COLO668 (cell line): Measurements from ENCODE around the gene ZNF213.

Source experiments
- DNase-seq: peaks from one replicate; lab custom pipeline; 2025; ENCODE audit not compliant: unreplicated experiment; lab: John Stamatoyannopoulos, UW

Gene ZNF213

DNA sequence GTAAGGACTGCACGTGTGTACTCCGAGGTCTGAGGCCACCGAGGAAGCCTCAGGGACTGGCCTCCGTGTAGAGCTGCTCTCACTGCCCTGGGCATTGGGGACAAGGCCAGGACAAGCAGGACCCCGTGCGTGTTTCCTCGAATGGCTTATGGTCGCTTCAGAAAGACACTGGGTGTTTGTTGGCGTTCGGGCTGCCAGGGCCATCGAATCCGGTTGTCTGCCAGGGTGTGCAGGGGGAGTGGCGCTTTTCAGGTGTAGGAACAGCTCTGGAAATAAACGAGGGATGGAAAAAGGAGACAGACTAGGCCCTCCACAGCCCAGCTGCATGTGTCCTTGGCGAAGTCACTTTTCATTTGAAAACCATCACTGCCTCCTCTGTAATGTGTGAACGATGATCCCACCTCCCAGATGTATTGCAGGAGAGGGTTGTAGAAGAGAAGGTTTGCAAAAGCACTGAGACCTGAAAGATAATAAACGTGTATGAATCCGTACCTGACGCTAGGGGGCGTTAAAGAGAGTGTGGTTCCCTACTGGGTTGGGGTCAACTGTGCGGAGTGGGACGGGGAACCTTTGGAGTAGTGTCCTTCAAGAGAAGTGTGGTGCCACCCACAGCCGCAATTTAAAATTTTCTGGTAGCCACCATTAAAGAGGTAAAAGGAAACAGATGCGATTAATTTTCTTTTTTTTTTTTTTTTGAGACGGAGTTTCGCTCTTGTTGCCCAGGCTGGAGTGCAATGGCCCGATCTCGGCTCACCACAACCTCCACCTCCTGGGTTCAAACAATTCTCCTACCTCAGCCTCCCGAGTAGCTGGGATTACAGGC is 33.6 kb upstream of the ZNF213 start:
- DNase-seq, result peak; percentile 17

DNA sequence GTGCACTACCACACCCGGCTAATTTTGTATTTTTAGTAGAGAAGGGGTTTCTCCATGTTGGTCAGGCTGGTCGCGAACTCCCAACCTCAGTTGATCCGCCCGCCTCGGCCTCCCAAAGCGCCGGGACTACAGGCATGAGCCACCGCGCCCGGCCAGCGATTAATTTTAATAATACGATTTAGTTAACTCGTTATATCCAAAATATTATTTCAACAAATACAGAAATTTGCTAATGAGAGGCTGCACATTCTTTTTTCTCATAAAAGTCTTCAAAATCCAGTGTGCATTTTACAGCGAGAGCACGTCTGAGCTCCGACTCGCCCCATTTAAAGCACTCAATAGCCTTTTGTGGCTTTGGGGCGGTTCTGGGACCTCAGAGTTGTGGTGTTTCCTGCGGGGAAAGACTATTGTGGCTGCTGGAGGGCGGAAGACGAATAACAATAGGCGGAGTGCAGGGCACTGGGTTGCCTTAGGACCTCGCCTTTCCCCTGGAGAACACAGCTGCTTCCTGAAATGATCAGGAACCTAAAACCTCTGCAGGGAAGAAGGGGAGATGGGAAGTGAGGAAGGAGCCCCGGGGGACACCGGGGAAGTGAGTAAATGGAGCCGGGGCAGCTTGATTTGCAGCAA is 32.9 kb upstream of the ZNF213 start:
- no peak for DNase-seq

DNA sequence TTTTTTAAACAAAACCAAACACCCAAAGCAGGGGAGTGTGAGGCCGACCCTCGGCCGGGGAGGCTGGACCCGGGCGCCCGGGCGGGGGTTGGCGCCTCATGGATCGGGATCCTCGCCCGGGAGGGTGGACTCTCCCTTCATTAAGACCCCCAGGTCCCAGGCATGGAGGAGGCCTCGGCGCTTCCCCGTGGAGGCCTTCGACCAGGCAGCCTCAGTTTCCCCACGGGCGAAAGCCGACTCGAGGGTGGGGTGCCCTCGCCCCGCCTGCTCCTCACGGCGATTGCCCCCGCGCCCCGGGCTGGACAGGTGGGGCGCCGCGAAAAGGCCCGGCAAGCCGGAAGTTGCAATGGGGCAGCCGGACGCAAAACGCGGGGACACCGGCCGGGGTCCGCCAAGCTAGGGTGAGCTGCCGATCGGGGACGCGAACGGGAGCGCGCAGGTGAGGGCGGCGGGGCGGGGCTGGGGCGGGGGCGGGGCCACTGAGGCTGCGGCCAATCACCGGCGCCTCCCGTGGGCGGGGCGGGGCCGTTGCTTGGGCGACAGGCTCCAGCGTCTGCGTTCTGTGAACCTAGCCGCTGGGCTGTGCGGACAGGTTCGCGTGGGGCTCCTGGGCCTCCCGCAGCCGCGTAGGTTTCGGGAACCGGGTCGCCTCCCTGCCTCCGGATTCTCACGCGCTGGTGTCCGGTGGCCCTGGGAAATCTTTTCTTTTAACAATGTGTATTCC is 28.5 kb upstream of the ZNF213 start:
- DNase-seq, result peak; percentile 96

DNA sequence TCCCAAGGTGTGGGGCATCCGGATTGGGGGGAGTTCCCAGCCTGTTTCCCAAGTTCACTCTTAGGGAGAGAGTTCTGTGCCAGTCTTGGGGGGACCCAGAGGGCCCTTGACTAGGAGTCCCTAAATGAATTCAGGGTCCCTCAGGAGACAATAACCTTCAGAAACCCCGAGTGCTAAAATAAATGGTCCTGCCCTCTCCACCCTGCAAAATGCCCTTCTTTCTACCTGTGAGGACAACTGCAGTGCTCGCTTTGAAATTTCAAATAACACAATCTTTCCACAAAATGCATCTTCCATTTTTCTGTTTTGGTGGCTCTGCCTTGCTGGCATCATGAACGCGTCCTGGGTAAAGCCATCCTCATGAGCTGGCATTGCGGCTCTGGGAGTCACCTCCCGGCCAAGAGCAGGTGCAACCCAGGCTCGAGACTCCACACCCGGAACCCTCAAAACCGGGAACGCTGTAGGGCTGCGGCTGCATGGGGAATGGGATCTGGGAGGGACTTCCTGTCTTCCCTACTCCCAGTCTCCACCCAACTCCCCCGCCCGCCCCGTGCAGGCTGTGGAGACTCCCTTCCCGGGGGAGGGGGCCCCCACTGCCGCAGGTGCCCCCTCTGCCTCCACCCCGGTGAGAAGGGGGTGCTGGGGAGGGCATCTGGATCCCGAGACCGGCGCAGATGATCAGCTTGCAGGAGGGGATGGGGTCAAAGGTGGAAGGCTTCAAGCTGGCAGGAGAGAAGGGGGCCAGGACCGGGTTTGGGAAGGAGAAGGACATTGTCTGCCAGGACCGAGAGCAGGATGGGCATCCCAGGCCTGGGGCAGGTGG is 22.6 kb upstream of the ZNF213 start, which contains the start of gene ZNF205:
ZNF205 (plus strand) TSS at position 529 of the 823 bp plus-strand sequence. CDS start 845 bp downstream, outside the sequence.
- DNase-seq, result peak; percentile 89

- no peak for DNase-seq
Observed at GRCh38 chr16:3112881-3113574, 21.8 kb upstream of the ZNF213 start.

DNA sequence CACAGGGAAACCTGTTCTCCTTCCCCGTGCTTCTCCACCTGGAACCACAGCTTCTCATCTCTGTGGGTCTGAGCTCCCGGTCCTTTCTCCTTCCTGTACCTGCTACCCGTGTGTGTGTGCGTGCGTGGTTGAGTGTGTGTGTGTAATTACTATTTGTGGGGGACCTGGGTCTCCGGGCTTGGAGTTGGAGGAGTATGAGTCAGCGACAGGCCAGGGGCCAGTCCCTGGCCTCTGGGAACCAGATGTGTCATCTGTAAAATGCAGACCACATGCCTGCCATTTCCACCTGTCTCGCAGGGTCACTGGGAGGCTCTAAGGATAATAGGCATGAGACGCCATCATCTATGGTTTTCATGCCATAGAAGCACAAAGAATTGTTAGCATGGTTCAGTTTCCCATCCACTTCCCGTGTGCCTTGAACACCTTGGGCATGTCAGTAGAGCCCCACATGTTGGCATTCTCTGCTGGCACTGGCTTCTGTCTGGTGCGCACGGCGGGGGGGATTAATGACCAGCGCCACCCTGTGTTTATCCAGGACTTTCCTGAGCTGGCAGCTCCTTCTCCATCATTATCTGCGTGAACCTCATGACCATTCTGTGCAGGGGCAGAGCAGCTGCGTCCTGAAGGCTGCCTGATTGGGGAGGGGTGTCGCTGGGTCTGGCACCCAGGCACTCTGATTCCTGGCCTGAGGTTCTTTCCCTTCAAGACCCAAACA is 20.9 kb upstream of the ZNF213 start:
- DNase-seq, result peak; percentile 15

- DNase-seq, result no peak
Observed at GRCh38 chr16:3115003-3115402, 19.8 kb upstream of the ZNF213 start.

- DNase-seq, result no peak
Observed at GRCh38 chr16:3115561-3115960, 19.3 kb upstream of the ZNF213 start.

DNA sequence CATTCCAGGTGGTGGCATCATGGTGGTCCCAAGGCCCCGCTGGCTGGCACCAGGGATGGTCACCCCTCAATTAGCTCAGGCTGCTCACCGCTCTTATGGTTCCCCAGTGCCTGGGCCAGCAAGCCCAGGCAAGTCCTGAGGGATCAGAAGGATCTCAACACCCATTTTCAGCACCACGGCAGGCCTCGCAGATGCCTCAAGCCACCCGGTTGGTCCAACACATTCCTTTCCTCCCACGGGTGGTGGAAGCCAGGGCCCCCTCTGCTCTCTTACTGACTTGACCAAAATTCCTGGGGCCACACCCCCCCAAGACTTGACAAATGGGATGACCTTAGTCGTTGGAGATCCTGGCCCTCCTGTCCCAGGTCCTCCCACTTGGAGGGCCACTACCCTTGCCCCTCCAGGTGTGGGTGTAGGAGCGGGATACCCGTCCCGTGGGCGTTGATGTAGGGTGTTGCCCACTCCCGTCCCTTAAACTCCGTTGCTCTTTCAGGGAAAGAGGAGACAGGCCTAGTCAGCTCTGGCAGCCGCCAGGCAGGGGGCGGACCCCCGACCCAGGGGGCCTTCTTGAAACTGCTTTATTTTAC is 16.5 kb upstream of the ZNF213 start:
- no peak for DNase-seq

DNA sequence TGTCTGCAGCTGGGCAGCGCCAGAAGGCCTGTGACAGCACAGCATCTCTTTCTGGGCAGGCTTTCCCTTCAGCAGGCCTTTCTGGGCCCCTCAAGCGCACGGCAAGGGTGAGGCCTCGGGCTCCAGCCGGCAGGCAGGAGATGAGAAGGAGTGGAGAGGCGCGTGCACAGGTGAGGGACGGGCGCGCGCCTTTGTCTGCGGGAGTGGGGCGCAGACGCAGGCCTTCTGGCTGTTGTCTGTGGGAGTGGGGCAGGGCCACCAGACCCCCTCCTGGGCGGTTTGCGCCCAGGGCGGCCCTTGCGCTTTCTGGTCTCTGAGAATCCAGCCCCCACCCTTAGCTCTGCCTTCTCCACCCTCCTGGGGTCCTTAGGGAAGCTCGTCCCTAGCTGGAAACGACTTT is 16.0 kb upstream of the ZNF213 start:
- no peak for DNase-seq

DNA sequence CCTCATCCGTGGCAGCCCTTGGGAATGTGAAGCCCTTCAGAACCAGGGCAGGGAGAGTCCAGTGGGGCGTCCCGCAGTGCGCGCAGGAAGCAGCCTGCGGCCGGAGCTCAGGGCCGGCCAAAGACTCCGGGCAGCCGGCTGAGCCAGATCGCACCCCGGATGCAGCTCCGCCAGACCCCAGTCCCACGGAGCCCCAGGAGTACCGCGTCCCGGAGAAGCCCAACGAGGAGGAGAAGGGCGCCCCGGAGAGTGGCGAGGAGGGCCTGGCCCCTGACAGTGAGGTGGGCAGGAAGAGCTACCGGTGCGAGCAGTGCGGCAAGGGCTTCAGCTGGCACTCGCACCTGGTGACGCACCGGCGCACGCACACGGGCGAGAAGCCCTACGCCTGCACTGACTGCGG is 15.5 kb upstream of the ZNF213 start:
- DNase-seq, result no peak

DNA sequence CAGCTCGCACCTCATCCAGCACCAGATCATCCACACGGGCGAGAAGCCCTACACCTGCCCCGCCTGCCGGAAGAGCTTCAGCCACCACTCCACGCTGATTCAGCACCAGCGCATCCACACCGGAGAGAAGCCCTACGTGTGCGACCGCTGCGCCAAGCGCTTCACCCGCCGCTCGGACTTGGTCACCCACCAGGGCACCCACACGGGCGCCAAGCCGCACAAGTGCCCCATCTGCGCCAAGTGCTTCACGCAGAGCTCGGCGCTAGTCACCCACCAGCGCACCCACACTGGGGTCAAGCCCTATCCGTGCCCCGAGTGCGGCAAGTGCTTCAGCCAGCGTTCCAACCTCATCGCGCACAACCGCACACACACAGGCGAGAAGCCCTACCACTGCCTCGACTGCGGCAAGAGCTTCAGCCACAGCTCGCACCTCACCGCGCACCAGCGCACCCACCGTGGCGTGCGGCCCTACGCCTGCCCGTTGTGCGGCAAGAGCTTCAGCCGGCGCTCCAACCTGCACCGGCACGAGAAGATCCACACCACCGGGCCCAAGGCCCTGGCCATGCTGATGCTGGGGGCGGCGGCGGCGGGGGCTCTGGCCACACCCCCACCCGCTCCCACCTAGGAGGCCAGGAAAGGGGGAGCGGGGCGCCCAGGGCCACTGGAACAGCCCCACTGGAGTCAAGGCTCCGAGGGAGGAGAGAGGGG is 15.0 kb upstream of the ZNF213 start:
- no peak for DNase-seq

GRCh38 chr16:3120435-3120834 is 14.4 kb upstream of the ZNF213 start:
- DNase-seq, result no peak

DNA sequence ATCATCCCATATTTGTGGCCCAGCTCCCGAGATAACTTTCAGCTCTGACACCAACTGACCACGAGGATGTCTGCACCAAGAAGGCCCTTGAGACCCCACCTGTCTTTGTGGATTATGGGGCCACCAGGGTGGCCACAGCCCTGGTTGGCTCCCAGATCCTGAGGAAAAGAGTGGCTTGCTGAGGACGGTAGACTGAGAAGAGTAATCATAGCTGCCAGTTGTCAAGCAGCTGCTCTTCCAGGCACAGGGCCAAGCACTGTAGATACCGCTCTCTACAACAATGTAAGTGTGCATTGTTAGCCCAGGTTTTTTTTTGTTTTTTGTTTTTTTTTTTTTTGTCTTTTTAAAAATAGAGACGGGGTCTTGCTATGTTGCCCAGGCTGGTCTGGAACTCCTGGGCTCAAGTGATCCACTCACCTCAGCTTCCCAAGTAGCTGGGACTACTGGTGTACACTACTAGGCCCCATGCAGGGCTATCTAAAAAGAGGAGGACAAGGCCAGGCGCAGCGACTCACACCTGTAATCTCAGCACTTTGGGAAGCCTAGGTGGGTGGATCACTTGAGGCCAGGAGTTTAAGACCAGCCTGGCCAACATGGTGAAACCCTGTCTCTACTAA is 12.9 kb upstream of the ZNF213 start:
- DNase-seq, result peak; percentile 4

- no peak for DNase-seq
Observed at GRCh38 chr16:3122926-3123570, 11.8 kb upstream of the ZNF213 start.

DNA sequence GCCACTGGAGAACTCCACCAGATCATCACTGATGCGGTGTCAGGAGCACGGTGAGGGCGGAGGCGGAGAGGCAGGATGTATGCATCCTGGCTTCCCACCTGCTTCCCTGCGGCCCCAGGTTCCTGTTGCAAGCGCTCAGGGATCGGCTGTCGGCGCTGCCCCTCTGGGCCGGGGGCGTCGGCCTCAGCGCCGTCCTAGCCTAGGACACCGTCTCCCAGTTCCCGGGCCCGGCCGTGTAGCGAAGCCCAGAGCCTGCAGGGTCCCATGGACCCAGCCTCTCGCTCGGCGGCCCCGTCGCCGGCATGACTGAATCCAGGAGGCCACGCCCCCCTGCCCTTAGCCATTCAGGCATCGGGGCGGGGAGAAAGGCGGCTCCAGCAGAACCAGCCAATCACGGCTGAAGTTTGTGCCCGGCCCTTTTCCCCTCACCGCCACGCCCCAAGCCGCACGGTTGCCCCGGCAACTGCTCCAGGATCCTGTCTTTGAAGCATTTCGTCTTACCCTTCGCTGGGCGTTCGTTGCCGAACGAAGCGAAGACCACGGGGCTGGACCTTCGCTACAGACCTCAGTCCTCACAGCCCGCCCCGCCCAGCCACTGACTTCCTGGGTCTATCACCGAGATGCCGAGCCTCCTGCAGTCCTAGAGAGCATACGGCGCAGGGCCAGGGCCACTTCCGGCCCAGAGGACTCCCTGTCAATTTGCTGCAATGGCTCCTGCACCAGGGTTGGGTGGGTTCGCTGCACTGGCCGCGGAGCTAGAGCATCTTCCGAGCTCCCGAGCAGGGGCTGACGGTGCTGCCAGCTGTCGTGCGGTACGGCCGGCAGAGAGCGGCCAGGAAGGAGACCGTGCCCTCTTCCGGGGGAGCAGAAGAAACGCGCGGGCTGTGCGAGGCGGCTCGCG is 10.6 kb upstream of the ZNF213 start:
- peak; percentile 96 for DNase-seq

GRCh38 chr16:3127745-3128144 is 7.1 kb upstream of the ZNF213 start:
- peak; percentile 5 for DNase-seq
